ENCODE measurements around the gene PCDHGA12. TPM values are rescaled to one million over a fixed set of nuclear protein-coding genes. Genes with fewer than 3 reads are reported as not detected.
"Not testable (repeated sequence)": the region's sequence is repeated elsewhere in the genome, so short reads cannot be mapped to it uniquely, and the experiment has no call there.

PCDHGA12 gene
- total RNA-seq, 1 donor from 2014 or later: 10.6 TPM

GRCh38 chr5:141427783-141428426 is 2.4 kb upstream of the PCDHGA12 start:
- Histone ChIP-seq H3K4me3 (no peak overlapping the region), H3K27me3 (no peaks in the 10 kb centered on the region), H3K9me3 (peaks cover 92% of the 10 kb centered on the region), H3K27ac (no peak overlapping the region), H3K36me3 (peaks cover 0 to 16% of the 10 kb centered on the region in 2 donors), H3K4me1 (no peaks in the 10 kb centered on the region)
- TF ChIP-seq POLR2AphosphoS5 (IDR thresholded peaks at IDR 0.05; ENCODE audit: insufficient read depth in 1 of 2, low read depth in 1 of 2): no peak
- no peak for TF ChIP-seq POLR2A (IDR thresholded peaks at IDR 0.05)
- TF ChIP-seq, protein P1, sequence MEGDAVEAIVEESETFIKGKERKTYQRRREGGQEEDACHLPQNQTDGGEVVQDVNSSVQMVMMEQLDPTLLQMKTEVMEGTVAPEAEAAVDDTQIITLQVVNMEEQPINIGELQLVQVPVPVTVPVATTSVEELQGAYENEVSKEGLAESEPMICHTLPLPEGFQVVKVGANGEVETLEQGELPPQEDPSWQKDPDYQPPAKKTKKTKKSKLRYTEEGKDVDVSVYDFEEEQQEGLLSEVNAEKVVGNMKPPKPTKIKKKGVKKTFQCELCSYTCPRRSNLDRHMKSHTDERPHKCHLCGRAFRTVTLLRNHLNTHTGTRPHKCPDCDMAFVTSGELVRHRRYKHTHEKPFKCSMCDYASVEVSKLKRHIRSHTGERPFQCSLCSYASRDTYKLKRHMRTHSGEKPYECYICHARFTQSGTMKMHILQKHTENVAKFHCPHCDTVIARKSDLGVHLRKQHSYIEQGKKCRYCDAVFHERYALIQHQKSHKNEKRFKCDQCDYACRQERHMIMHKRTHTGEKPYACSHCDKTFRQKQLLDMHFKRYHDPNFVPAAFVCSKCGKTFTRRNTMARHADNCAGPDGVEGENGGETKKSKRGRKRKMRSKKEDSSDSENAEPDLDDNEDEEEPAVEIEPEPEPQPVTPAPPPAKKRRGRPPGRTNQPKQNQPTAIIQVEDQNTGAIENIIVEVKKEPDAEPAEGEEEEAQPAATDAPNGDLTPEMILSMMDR (IDR thresholded peaks at IDR 0.05): no peak
- no peak for DNase-seq (ENCODE audit: extremely low spot score in 2 of 2)
- intact Hi-C loops (cut with DNase I): no loop called here

GRCh38 chr5:141431286-141431685 is 979 bp downstream of the PCDHGA12 start:
- intact Hi-C loops (cut with DNase I): no loop called here
- peaks cover 83% of the 10 kb centered on the region for H3K9me3 ChIP-seq
- no peak overlapping the region for H3K27ac ChIP-seq
- TF ChIP-seq, protein P1 (IDR thresholded peaks at IDR 0.05): no peak
- TF ChIP-seq POLR2A (IDR thresholded peaks at IDR 0.05) (no peak), POLR2AphosphoS5 (IDR thresholded peaks at IDR 0.05; ENCODE audit: insufficient read depth in 1 of 2, low read depth in 1 of 2) (no peak)
- no peaks in the 10 kb centered on the region for H3K4me1 ChIP-seq
- DNase-seq (ENCODE audit: extremely low spot score in 2 of 2): no peak
- peaks cover 0 to 22% of the 10 kb centered on the region in 2 donors for H3K36me3 ChIP-seq
- no peaks in the 10 kb centered on the region for H3K27me3 ChIP-seq
- H3K4me3 ChIP-seq: peak overlapping the region; percentile 20 to 24

GRCh38 chr5:141432308-141432707 is 2.0 kb downstream of the PCDHGA12 start:
- H3K27ac ChIP-seq; H3K4me1 ChIP-seq; intact Hi-C loops (cut with DNase I); H3K4me3 ChIP-seq; H3K27me3 ChIP-seq; DNase-seq (ENCODE audit: extremely low spot score in 2 of 2): not testable (repeated sequence)
- Histone ChIP-seq H3K9me3 (peaks cover 74% of the 10 kb centered on the region), H3K36me3 (peaks cover 0 to 17% of the 10 kb centered on the region in 2 donors)

DNA sequence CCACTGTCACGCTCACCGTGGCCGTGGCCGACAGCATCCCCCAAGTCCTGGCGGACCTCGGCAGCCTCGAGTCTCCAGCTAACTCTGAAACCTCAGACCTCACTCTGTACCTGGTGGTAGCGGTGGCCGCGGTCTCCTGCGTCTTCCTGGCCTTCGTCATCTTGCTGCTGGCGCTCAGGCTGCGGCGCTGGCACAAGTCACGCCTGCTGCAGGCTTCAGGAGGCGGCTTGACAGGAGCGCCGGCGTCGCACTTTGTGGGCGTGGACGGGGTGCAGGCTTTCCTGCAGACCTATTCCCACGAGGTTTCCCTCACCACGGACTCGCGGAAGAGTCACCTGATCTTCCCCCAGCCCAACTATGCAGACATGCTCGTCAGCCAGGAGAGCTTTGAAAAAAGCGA is 2.4 kb downstream of the PCDHGA12 start:
- Histone ChIP-seq H3K9me3 (peaks cover 69% of the 10 kb centered on the region), H3K36me3 (peaks cover 0 to 17% of the 10 kb centered on the region in 2 donors)
- H3K4me3 ChIP-seq; intact Hi-C loops (cut with DNase I); H3K4me1 ChIP-seq; H3K27ac ChIP-seq; DNase-seq (ENCODE audit: extremely low spot score in 2 of 2); H3K27me3 ChIP-seq: not testable (repeated sequence)

GRCh38 chr5:141434006-141434405 is 3.7 kb downstream of the PCDHGA12 start:
- no peak overlapping the region for H3K4me3 ChIP-seq
- H3K4me1 ChIP-seq: no peaks in the 10 kb centered on the region
- peaks cover 63% of the 10 kb centered on the region for H3K9me3 ChIP-seq

DNA sequence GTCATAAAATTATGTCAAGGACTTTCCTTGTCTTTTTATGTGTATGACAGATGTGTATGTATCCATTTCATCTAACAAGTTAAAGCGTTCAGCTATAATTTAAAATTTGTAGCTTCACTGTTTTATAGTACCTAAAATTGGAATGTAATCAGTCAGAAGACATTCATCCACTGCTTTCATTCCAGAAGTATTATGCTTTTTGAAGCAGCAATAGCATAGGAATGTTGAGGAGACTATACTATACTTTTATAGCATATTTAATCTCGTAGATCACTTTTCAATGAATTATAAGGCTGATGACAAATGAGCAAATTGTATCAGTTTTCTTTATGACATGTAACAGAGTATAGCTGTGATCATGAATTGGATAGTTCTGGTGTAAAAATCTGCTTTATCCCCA is 6.9 kb downstream of the PCDHGA12 start:
- H3K9me3 ChIP-seq: peaks cover 59% of the 10 kb centered on the region
- no peak overlapping the region for H3K27ac ChIP-seq
- TF ChIP-seq POLR2AphosphoS5 (IDR thresholded peaks at IDR 0.05; ENCODE audit: insufficient read depth in 1 of 2, low read depth in 1 of 2) (no peak), POLR2A (IDR thresholded peaks at IDR 0.05) (no peak)
- TF ChIP-seq, protein P1 (IDR thresholded peaks at IDR 0.05): no peak
- H3K36me3 ChIP-seq: peaks cover 0 to 13% of the 10 kb centered on the region in 2 donors
- H3K4me1 ChIP-seq: no peaks in the 10 kb centered on the region
- H3K4me3 ChIP-seq: no peak overlapping the region
- intact Hi-C loops (cut with DNase I): no loop called here
- DNase-seq (ENCODE audit: extremely low spot score in 2 of 2): no peak
- no peaks in the 10 kb centered on the region for H3K27me3 ChIP-seq

More at GRCh38 chr5:141434006-141434405, 3.7 kb downstream of the PCDHGA12 start:
- peaks cover 0 to 13% of the 10 kb centered on the region in 2 donors for H3K36me3 ChIP-seq
- no peaks in the 10 kb centered on the region for H3K27me3 ChIP-seq
- DNase-seq (ENCODE audit: extremely low spot score in 2 of 2): no peak
- intact Hi-C loops (cut with DNase I): no loop called here
- TF ChIP-seq, protein P1 (IDR thresholded peaks at IDR 0.05): no peak
- TF ChIP-seq POLR2A (IDR thresholded peaks at IDR 0.05): no peak
- no peak for TF ChIP-seq POLR2AphosphoS5 (IDR thresholded peaks at IDR 0.05; ENCODE audit: insufficient read depth in 1 of 2, low read depth in 1 of 2)
- H3K27ac ChIP-seq: no peak overlapping the region
